HG02798 (cell line): ENCODE data around the gene CST9.
"Not testable (repeated sequence)": the region's sequence is repeated elsewhere in the genome, so short reads cannot be mapped to it uniquely, and the experiment has no call there.

Experiments
- ATAC-seq: cut with Tn5 transposase; IDR thresholded peaks from one replicate; pipeline ENCODE4 v1.9.1; 2021; ENCODE audit warnings: mild to moderate bottlenecking; ENCODE audit not compliant: unreplicated experiment, poor library complexity

CST9 gene

DNA sequence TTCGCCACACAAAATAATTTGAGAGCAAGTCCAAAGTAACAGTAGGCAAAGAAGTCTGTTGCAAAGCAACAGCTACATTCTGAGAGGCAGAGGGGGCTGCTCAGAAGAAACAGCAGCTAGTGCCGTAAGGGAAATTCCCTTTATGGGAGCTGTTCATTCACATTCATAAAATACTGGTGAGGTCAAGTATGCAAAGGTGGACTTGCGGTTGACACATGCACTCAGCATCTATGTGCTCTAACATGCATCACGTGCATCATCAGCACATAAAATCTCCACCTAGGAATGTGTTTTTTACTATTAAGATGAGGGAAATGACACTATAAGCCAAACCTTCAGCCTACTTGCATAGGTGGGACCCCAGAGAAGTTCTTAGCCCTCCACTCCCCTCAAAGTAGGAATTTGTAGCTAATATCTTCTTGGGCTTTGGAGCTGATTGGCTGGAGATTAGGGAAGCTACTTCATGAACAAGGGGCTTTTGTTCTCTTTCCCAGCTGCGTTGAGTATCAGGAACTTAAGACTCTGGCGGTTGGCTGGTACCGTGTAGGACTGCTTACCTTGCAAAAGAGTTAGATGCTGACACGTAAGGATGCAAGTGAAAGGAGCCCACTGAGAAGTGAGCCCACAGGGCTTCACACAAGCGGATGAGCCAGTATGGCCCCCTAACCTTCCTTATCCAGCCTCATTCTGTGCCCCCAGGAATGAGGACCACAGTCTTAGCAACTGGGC is 19.7 kb upstream of the CST9 start:
- peak; percentile 71 for ATAC-seq

DNA sequence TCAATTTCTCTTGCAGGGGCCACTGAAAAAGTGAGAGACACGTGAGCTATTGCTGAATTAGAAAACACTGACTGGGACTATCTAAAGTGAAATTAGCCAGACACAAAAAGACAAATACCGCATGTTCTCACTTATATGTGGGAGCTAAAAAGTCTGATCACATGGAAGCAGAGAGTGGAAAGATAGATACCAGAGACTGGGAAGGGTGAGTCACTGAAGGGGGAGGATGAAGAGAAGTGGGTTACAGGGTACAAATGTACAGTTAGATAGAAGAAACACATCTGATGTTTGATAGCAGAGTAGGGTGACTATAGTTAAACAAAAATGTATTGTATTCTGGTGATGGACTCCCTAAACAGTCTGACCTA is 18.6 kb upstream of the CST9 start:
- ATAC-seq = no peak

DNA sequence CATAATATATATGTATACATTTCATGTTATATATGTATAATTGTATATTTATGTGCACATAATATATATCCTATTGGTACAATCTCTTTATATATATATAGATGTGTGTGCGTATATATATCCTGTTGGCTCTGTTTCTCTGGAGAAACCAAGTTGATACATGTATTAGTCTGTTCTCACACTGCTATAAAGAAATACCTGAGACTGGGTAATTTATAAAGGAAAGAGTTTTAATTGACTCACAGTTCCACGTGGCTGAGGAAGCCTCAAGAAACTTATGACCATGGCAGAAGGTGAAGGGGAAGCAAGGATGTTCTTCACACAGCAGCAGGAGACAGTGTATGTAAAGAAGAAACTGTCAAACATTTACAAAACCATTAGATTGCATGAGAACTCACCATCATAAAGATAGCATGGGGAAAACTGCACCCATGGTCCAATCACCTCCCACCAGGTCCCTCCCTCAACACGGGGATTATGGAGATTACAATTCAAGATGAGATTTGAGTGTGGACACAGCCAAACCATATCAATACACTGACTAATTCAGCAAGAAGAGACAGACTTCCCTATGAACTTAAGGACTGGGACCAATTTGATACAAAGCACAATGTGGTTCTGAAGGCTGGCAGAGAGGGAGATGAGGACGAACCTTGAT is 18.1 kb upstream of the CST9 start:
- no peak for ATAC-seq

DNA sequence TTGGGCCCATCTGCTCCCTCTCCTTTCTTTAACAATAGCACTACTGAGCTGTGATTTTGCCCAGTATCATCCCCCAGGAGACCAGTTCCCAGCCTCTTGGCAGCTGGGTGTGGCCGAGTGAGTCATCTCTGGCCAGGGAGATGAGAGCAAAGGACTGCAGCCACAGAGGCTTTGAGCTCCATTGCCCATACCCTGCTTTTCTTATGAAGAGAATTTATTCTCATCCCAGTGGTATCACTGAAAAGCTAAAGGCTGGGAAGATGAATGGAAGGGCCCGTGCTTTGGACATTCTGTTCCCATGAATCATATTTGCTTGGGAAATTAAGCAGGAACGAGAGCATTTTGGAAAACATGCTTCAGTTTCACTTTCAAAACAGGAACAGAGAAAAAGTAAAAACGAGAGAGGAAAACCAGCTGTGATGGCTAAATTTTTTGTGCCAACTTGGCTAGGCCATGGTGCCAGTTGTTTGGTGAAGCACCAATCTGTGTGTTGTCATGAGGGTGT is 17.2 kb upstream of the CST9 start:
- peak; percentile 62 for ATAC-seq

DNA sequence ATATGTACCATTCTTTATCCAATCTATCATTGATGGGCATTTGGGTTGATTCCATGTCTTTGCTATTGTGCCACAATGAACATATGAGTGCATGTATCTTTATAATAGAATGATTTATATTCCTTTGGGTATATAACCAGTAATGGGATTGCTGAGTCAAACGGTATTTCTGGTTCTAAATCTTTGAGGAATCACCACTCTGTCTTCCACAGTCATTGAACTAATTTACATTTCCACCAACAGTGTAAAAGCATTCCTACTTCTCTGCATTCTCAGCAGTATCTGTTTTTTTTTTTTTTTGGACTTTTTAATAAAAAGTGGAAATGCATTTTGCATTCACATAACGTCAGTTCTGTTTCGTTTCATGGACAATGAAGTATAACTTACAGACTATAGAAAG is 16.7 kb upstream of the CST9 start:
- not testable (repeated sequence) for ATAC-seq

DNA sequence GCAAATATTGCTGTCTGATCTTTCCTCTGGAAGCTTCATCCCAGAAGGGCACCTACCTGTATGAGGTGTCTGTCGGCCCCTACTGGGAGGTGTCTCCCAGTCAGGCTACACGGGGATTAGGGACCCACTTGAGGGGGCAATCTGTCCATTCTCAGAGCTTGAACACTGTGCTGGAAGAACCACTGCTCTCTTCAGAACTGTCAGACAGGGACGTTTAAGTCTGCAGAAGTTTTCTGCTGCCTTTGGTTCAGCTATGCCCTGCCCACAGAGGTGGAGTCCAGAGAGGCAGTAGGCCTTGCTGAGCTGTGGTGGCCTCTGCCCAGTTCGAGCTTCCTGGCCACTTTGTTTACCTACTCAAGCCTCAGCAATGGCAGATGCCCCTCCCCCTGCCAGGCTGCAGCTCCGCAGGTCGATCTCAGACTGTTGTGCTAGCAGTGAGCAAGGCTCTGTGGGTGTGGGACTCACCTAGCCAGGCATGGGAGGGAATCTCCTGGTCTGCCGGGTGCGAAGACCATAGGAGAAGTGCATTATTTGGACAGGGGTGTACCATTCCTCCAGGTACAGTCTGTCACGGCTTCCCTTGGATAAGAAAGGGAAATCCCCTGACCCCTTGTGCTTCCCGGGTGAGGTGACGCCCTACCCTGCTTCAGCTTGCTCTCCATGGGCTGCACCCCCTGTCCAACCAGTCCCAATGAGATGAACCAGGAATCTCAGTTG is 15.1 kb upstream of the CST9 start:
- not testable (repeated sequence) for ATAC-seq

DNA sequence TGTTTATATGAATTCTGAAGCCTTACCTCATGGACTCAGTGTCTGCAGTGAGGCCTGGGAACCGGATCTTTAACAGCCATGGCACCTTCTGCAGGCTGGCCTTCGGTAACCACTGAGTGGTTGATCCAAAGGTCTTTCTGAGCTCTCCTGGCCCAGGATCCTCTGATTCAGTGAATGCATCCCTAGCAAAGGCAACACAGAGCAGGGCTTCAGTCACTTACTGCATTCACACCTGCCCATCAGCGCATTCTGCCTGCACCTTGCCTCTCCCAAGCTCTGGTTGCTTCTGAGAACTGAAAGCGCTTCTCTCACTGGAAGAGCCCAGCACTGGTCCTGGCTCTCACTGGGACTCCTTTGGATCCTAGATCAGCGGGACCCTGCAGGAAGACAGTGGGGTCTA is 8.4 kb upstream of the CST9 start:
- ATAC-seq = no peak

DNA sequence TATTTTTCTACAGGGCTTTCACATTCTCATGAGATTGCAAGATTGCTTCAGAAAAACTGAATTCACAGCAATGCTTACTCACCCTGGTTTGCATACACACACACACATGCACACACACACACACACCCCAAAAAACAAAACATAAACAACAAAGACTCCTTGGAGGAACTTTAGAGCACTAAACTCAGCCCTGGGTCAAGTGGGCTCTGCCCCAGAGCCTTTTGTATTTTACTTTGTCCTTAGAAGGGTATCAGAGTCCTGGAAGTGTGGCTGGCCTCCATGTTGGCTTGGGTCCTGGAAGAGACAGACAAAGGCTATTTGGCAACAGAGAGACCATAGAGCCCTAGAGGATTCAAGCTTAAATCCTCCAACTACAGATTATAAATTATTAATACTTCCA is 8.0 kb upstream of the CST9 start:
- no peak for ATAC-seq

DNA sequence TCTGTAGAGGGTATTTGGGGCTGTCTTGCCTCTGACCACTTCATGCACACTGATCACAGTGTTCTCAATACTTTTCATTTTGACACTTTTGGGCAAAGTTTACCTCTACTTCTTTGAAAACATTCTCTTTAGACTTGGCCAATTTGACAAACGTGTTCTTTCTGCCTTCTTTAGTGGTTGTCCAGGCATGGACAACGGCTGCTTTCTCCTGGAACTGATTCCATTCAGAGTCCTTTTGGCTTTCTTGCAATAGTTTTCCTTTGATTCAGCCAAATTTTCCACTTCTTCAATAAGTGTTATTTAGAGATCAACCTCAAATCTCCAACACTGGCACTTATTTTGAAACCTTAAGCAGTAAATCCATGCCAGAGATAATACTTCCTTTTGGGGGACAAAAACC is 6.7 kb upstream of the CST9 start:
- ATAC-seq = no peak

DNA sequence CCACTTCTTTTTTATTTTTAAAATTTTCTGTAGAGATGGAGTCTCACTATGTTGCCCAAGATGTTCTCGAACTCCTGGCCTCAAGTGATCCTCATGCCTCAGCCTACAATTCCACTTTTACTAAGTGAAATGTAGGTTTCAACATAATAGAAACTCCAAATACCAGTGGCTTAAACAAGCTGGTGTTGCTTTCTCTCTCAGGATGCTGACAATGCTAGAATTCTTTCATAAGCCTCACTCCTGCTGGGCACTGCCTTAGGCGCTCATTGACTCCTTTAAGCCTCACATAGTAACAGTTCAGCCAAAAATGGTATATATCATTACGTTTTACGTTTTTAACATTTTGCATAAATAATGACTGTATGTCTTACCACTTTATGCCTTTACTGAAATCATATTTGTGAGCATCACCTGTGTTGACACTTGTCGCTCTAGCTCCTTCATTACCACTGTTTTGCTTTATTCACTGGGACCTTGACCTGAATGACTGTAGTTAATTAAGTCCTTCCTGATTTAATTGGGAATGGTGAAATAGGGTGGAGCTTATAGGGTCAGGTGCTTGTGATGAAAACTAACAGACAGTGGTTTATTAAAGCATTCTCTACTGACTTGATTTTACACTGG is 3.9 kb upstream of the CST9 start:
- ATAC-seq = no peak

DNA sequence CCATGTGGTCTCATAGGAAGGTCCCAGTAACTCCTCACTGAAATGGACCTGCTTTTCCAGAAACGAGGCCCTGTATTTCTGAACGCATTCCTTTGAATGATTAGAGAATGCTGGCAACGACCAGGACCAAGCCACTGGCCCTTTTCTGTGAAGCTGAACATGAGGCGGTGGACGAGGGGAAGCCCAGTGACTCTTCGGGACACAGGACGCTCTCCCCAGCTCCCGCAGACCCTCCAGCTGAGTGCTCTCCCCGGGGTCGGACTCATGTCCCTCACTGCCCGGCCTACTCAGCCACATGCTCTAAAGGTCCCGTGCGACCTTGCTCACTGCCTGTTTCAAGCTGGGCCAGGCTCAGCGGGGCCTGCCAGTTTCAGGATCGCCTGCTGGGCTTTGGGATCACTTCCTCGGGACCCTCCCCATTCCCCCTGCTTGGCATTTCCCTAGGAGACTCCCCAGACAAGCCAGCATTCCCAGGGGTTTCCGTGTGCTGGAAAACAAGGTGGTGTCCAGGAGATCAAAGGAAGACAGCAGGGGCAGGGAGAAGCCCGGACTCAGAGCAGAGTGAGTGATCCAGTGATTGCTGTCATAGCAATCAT is 2.6 kb upstream of the CST9 start:
- no peak for ATAC-seq

DNA sequence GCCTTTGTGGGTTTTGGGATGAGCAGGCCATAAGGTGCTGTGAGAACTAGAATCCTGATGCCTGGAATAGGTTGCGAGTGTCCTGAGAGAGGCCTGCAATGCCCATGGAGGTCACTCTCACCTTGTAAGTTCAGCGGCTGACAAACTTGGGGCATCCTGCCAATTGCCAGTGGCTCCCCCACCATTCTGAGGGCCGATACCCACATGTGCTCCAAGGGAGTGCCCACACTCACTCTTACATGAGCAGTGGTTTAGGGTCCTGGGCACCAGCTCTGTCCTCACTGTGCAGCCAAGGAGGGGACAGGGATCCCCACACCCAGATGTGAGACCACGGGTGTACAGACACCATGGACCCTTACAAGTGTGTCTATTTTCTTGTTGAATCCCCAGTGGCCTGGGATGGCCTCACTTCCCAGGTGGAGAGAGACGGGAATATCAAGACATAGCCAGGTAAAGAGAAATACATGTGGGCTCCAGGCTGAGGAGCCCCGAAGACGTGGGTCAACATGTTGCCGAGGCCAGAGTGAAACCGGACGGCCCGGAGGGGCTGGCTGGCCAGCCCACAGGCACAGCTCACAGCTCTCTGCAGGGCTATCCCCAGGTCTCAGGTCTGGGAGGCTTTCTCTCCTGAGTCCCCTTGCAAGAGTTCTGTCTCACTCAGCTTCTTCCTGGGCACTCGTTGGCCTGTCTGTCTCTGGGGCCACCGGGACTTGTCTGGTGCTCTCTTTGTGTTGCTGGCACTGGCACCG is 2.0 kb upstream of the CST9 start:
- ATAC-seq = no peak

DNA sequence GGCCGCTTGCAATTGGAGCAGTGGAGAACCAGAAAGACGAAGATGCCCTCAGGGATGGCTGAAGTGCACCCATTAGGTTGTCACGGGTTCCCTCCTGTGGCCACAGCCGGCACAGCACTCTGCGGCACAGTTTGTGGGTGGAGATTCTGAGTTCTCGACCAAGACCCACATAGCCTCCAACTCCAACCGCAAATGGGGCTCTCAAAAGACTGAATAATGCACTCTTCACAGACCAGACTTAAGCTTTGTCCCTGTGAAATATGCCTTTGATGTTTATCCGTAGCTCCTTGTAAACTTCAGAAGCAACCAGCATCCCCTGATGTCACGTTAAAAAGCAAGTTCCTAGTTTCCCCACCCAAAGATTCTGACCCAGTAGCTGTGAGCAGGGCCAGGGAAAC is 934 bp upstream of the CST9 start:
- ATAC-seq = peak; percentile 93

DNA sequence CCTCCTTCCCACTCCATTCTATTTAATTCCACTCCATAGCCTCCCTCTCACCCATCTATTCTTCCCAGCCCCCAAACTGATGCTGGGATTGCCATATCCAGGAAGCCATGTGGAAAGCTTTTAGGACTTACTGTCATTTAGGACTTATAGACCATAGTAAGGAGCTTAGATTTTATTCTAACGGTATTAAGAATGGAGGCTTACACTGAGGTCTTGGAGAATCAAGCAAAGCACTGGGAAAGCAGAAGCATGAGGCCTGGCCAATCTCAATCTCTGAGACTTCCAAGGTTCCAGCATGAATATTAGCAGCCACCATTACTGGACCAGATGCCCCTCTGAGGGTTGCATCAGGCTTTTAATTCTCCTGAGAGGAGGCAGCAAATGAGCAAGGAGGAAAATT is 1.4 kb downstream of the CST9 start:
- no peak for ATAC-seq

DNA sequence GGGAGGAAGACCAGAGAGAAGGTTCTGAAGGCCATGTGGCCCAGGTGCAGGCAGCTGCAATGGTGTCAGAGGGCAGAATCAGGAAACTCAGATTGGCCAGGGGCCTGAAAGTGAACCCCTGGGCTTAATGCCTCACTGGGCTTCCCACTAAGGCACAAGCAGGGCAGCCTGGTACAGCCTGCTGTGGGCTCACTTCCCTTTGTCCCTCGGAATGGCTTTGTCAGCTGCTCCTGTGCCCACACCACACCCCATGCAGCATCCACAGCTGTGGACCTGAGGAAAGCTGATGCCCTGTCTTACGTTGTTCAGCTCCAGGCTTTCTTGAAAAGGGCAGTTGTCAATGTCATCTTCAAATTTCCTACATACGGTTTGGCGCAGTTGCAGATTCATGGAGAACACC is 2.4 kb downstream of the CST9 start:
- ATAC-seq = no peak

DNA sequence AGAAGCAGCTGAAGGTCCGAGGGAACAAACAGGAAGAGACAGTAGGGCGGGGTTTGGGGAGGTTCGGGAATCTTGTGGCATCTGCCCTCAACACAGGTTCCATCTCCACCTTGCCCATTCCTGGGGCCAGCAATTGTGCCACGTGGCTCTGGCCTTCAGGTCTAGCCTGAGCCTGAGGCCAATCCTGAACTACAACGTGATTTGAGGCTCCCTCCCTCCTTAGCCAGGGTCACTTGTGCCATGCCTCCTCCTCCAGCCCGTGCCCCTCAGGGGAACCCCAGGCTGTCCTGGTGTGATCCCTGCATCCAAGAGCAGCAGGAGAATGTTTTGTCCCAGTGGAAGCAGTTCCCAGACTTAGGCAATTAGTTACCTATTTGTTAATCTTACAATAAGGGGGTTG is 3.0 kb downstream of the CST9 start:
- no peak for ATAC-seq

DNA sequence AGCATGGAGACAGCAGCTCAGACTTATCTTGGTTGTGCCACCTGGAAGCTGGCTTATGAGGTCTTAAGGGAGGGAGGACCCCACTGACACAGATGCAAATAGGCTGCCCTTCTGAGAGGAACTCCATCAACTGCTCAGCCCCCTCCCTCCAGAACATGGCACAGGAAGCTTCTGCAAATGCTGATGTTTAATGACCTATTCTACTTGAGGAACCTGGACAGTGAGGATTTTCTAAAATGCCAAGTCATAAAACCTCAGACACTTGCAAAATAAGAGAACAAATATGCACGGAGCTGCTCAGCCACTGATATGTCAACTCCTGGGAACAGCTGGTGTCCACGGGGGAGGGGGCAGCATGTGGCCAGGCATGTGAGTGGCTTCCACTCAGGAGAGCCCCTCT is 3.5 kb downstream of the CST9 start:
- no peak for ATAC-seq

DNA sequence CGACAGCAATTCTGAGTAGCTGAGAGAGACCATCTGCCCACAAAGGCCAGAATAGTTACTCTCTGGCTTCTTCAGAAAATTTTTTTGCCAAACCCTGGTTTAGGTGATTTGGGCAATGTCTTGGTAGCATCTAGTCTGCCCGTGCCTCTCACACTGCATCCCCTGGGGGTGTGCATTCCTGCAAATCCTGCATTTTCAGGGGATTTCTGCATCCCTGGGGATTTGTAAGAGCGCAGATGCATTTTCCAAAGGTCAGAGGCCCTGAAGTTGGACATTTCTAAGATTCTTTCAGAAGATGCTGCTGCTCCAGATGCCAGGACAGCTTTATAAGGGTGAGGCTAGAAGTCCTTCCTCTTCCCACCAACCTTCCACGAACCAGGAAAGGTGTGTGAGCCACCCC is 4.0 kb downstream of the CST9 start:
- ATAC-seq = no peak

DNA sequence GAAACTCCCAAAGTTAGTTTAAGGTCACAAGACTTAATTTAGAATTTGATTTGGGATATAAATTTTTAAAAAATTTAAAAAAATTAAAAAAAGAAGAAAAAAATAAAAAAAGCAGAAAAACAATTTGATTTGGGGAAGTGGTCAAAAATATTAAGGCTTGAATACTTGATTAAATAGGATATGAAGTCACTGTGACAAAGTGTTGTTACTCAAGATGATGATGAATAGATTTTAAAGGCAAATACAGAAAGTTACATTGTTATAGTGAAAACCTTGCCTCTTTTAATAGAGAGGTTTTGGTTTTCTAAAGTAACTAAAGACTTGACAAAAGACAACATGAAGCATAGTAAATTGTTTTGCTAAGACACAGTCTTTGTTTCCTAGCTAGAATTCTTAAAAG is 7.2 kb downstream of the CST9 start:
- no peak for ATAC-seq
